Coronary artery (tissue), 2 donors: ENCODE data around the gene HLA-DPA1.
"Not testable (repeated sequence)": the region's sequence is repeated elsewhere in the genome, so short reads cannot be mapped to it uniquely, and the experiment has no call there.

Experiments
- DNase-seq: peaks from one replicate; pipeline ENCODE4 v3.0.0-alpha.2; 2017; ENCODE audit warnings: low spot score
- H3K27ac ChIP-seq, 2 donors: fragments of 200-600 bp; sonication (generic); one replicate each; pipeline ENCODE4 v1.5.1; 2016 to 2019
- H3K4me3 ChIP-seq: fragments of 200-600 bp; sonication (generic); 2 replicates; pipeline ENCODE4 v1.5.1; 2016; ENCODE audit warnings: mild to moderate bottlenecking, moderate library complexity
- CTCF ChIP-seq: fragments of 200-600 bp; sonication (generic); IDR thresholded peaks from one replicate; pipeline ENCODE4 v1.5.1; 2019; ENCODE audit warnings: antibody characterized with exemption

HLA-DPA1 gene

GRCh38 chr6:33104887-33105286 is 31.4 kb upstream of the HLA-DPA1 start:
- DNase-seq, result no peak
- no peak for TF ChIP-seq CTCF
- no peak overlapping the region for H3K27ac ChIP-seq
- H3K4me3 ChIP-seq, result no peak overlapping the region

GRCh38 chr6:33103776-33104175 is 30.3 kb upstream of the HLA-DPA1 start:
- no peak for TF ChIP-seq CTCF
- DNase-seq, result no peak
- Histone ChIP-seq H3K4me3 (no peak overlapping the region), H3K27ac (no peak overlapping the region)

GRCh38 chr6:33101121-33101737 is 27.8 kb upstream of the HLA-DPA1 start:
- not testable (repeated sequence) for H3K4me3 ChIP-seq, H3K27ac ChIP-seq, DNase-seq

GRCh38 chr6:33095681-33096080 is 22.2 kb upstream of the HLA-DPA1 start:
- Histone ChIP-seq H3K4me3 (no peak overlapping the region), H3K27ac (no peak overlapping the region)
- DNase-seq, result no peak
- no peak for TF ChIP-seq CTCF

- TF ChIP-seq CTCF, result no peak
- Histone ChIP-seq H3K4me3 (no peak overlapping the region), H3K27ac (no peak overlapping the region)
- DNase-seq, result no peak
Observed at GRCh38 chr6:33093855-33094254, 20.4 kb upstream of the HLA-DPA1 start.

GRCh38 chr6:33092385-33092784 is 18.9 kb upstream of the HLA-DPA1 start:
- no peak for TF ChIP-seq CTCF

GRCh38 chr6:33091957-33092356 is 18.5 kb upstream of the HLA-DPA1 start:
- no peak for DNase-seq
- TF ChIP-seq CTCF, result no peak
- no peak overlapping the region for H3K27ac ChIP-seq

More at GRCh38 chr6:33092385-33092784, 18.9 kb upstream of the HLA-DPA1 start:
- DNase-seq, result no peak
- no peak overlapping the region for H3K27ac ChIP-seq
- no peak overlapping the region for H3K4me3 ChIP-seq

More at GRCh38 chr6:33091957-33092356, 18.5 kb upstream of the HLA-DPA1 start:
- no peak overlapping the region for H3K4me3 ChIP-seq
